Osteocyte (in vitro differentiated cells): ENCODE results near the gene CACNA2D2. TPM values are rescaled to one million over a fixed set of nuclear protein-coding genes. Genes with fewer than 3 reads are reported as not detected.
A peak's percentile ranks its signal among the peaks of the same experiment; 100 is the strongest.

Experiments
- DNase-seq: peaks from one replicate; pipeline ENCODE4 v3.0.0; 2021; ENCODE audit warnings: mixed read lengths; ENCODE audit not compliant: unreplicated experiment; ENCODE audit errors: extremely low spot score
- H3K27ac Mint-ChIP-seq: one replicate; pipeline ENCODE4 v1.8.0; 2021; ENCODE audit warnings: mild to moderate bottlenecking, mixed read lengths; ENCODE audit not compliant: unreplicated experiment
- H3K27me3 Mint-ChIP-seq: one replicate; pipeline ENCODE4 v1.8.0; 2021; ENCODE audit warnings: mixed read lengths; ENCODE audit not compliant: unreplicated experiment
- H3K36me3 Mint-ChIP-seq: one replicate; pipeline ENCODE4 v1.8.0; 2021; ENCODE audit warnings: mixed read lengths; ENCODE audit not compliant: unreplicated experiment
- H3K4me1 Mint-ChIP-seq: one replicate; pipeline ENCODE4 v1.8.0; 2021; ENCODE audit warnings: mixed read lengths; ENCODE audit not compliant: unreplicated experiment
- H3K4me3 Mint-ChIP-seq: one replicate; pipeline ENCODE4 v1.8.0; 2021; ENCODE audit warnings: mild to moderate bottlenecking, moderate library complexity, mixed read lengths; ENCODE audit not compliant: unreplicated experiment
- H3K9me3 Mint-ChIP-seq: one replicate; pipeline ENCODE4 v1.8.0; 2021; ENCODE audit warnings: mixed read lengths; ENCODE audit not compliant: unreplicated experiment
- CTCF ChIP-seq: fragments of 200-600 bp; sonication (generic); IDR thresholded peaks from 2 replicates; pipeline ENCODE4 v1.5.0; 2021; ENCODE audit warnings: antibody characterized with exemption, mild to moderate bottlenecking, moderate library complexity
- long read RNA-seq: library from polyadenylated mRNA; unstranded; transcript quantifications from one replicate; pipeline ENCODE4 v2.0.0, GENCODE V29; 2021
- total RNA-seq: library from RNA; stranded (reverse); gene quantifications from 2 replicates; pipeline ENCODE4 v1.2.1, GENCODE V29; 2021

CACNA2D2 gene
- total RNA-seq: 0.13 and 0.27 TPM in 2 replicates
- long read RNA-seq: 0 reads

GRCh38 chr3:50503504-50504342, at the start of gene CACNA2D2:
Gene CACNA2D2 (minus strand): TSS chr3:50503634. CDS start chr3:50503423, 211 bp downstream.
- Mint-ChIP-seq H3K27ac (no peak within 1 kb of the TSS), H3K27me3 (peaks cover 57% of the 10 kb centered on the region)
- DNase-seq: no peak

DNA sequence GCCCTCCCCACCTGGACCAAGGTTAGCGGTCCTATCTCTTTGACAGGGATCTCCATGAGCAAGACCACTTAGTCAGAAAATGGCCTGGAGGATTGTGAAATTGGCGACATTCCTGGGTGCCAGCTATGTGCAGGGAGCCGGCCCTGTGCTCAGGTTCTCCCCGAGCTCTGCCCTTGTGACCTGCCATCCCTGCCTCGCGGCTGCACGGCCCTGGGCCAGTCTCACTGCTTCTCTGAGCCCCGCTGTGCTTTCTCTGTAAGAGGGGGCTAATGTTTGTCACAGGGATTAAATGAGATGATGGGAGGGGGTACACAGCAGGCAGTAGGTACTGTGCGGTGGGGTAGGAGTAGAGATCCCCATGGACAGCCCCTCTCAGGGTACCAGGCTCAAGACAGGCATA, 49.2 kb upstream of the CACNA2D2 start:
- H3K4me1 Mint-ChIP-seq: no peaks in the 10 kb centered on the region
- no peaks in the 10 kb centered on the region for H3K9me3 Mint-ChIP-seq
- H3K27ac Mint-ChIP-seq: no peak overlapping the region
- no peak overlapping the region for H3K4me3 Mint-ChIP-seq
- no peak for DNase-seq
- no peaks in the 10 kb centered on the region for H3K27me3 Mint-ChIP-seq
- no peak for TF ChIP-seq CTCF
- no peaks in the 10 kb centered on the region for H3K36me3 Mint-ChIP-seq

More at GRCh38 chr3:50503504-50504342, at the start of gene CACNA2D2:
- no peak for TF ChIP-seq CTCF
- H3K4me3 Mint-ChIP-seq: peak within 1 kb of the TSS; percentile 38
- no peaks in the 10 kb centered on the region for H3K9me3 Mint-ChIP-seq
- H3K4me1 Mint-ChIP-seq: peaks cover 4% of the 10 kb centered on the region
- no peaks in the 10 kb centered on the region for H3K36me3 Mint-ChIP-seq

DNA sequence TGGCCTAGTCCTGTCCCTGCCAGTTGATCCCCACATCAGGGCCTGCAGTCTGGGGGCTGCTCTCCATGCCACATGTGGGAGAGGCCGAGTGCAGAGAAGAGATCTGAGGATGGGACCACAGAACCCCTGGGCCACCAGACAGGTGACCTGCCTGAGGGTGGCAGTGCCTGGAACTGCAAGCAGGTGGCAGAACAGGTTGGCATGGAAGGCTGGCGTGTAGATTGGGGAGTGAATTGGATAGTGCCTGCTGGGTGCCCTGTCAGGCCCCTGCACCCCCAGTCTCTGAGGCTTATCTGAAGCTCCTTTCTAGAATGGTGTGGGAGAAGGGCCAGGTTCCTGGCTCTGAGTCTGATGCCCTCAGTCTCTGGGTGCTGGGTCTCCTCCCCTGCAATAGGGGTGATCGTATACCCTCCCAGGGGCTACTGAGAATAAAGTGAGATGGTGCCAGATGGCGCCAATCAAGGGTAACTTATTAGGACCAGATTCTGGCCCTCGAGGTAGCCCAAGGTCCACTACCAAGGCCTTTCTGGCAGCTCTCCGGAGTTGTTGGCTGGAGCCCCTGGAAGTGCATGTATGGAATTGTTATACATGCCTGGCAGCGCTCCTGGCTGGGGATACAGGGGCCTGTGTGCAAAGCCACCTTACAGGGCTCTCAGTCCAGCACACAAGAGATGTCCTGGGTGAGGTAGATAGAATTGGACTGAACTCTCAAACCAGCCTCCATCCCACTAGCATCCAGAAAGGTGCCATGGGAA, 48.4 kb upstream of the CACNA2D2 start:
- Mint-ChIP-seq H3K27me3 (no peaks in the 10 kb centered on the region), H3K27ac (no peak overlapping the region), H3K36me3 (no peaks in the 10 kb centered on the region), H3K9me3 (no peaks in the 10 kb centered on the region), H3K4me1 (no peaks in the 10 kb centered on the region), H3K4me3 (no peak overlapping the region)
- no peak for TF ChIP-seq CTCF
- DNase-seq: no peak

DNA sequence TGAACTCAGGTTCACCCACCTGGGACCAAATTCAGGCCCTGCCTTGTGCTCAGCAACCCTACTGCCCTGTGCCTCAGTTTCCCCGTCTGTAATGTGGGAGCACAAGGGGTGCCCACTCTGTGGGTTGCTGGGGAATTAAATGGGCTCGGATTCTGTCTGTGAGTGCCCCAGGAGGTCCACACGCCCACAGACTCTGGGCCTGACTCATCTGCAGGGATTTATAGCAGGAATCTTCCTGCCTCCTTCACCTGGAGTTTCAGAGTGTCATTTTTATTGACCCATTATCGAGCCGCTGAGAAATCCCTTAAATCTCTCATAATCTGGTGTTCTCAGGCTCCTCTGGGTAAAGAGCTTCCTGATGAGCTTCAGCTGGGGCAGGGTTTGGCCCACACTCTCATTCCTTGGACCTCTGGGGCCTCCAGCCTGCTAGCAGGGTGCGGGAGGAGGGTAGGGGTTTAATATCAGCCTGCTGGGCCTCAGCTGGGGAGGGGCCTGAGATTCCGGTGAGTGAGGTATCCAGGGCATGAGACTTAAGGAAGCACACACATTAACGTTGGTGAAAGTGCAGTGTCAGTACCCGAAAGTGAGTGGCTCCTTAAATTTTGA, 47.7 kb upstream of the CACNA2D2 start:
- TF ChIP-seq CTCF: no peak
- no peaks in the 10 kb centered on the region for H3K4me1 Mint-ChIP-seq
- H3K4me3 Mint-ChIP-seq: no peak overlapping the region
- H3K36me3 Mint-ChIP-seq: no peaks in the 10 kb centered on the region
- no peak overlapping the region for H3K27ac Mint-ChIP-seq
- DNase-seq: no peak
- no peaks in the 10 kb centered on the region for H3K9me3 Mint-ChIP-seq
- H3K27me3 Mint-ChIP-seq: no peaks in the 10 kb centered on the region
